Vagina (tissue), 2 donors: Measurements from ENCODE around the gene CTAGE6.

ENCODE experiments used
- CTCF ChIP-seq, 3 experiments: fragments of 450-650 bp in 2 of 3; fragments of 200-600 bp in 1 of 3; sonication (generic) in 1 of 3; IDR thresholded peaks; one replicate each; pipeline ENCODE4 v1.5.1; 2017 to 2019; ENCODE audit warnings: antibody characterized with exemption in 3 of 3, mild to moderate bottlenecking in 2 of 3, moderate library complexity in 2 of 3
- POLR2A ChIP-seq, 2 donors: fragments of 450-650 bp; IDR thresholded peaks; one replicate each; pipeline ENCODE4 v1.6.1; 2017; ENCODE audit warnings: antibody characterized with exemption in 2 of 2, mild to moderate bottlenecking in 2 of 2, moderate library complexity in 2 of 2
- POLR2AphosphoS5 ChIP-seq, 2 donors: sonication (generic); formaldehyde crosslinking; IDR thresholded peaks; one replicate each; pipeline ENCODE4 v1.9.0; 2017; ENCODE audit warnings: antibody characterized with exemption in 2 of 2, mild to moderate bottlenecking in 2 of 2, low read depth in 1 of 2; ENCODE audit not compliant: insufficient read depth in 1 of 2

DNA sequence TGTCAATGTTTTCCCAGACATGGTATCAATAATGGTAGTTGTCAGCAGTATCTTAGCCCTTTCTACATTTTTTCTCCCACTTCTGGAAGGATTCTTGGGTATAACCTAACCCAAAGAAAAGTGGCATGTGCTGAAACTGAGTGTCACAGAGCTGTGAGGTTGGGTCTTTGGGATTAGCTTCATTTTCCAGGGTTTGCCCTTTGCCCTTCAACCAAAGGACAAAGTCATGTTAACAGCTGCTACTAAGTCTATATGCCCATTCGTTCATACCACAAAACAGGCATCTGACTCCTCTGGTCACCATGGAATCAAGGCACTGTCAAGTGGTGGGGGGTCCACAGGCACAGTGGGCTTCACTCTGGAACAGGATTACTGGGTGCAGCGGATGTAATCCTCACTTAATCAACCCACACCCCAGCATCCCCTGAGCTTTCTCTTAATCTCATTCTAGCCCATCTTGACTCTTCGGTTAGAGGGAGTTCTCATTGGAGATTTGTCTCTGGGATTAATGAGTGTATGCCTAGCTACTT is 29.1 kb downstream of the CTAGE6 start:
- TF ChIP-seq POLR2A (IDR thresholded peaks at IDR 0.05) (no peak), CTCF (IDR thresholded peaks at IDR 0.05) (no peak), POLR2AphosphoS5 (IDR thresholded peaks at IDR 0.05; ENCODE audit: insufficient read depth in 1 of 2, low read depth in 1 of 2) (no peak)
